Ramos (cell line): ENCODE measurements around the gene PGAM4.
"Not testable (repeated sequence)": the region's sequence is repeated elsewhere in the genome, so short reads cannot be mapped to it uniquely, and the experiment has no call there.

Experiments used
- in situ Hi-C: fragments of 300-500 bp; cut with MboI; formaldehyde crosslinking; loops from one replicate; pipeline ENCODE4 v1.14.3; 2022; ENCODE audit warnings: low sequenced_read_pairs; ENCODE audit not compliant: unreplicated experiment

Gene PGAM4

GRCh38 chrX:77969538-77969937 is at the start of gene PGAM4:
PGAM4 (minus strand) TSS chrX:77969638; CDS start chrX:77969638, 0 bp downstream.
- in situ Hi-C loops, result no loop called here

GRCh38 chrX:78011846-78012245 is 42.4 kb upstream of the PGAM4 start:
- in situ Hi-C loops, result no loop called here

- in situ Hi-C loops, result no loop called here
Measured at GRCh38 chrX:77979870-77980269, 10.4 kb upstream of the PGAM4 start.

GRCh38 chrX:77977518-77977917 is 8.1 kb upstream of the PGAM4 start:
- in situ Hi-C loops, result no loop called here

- in situ Hi-C loops, result no loop called here
Measured at GRCh38 chrX:77977095-77977494, 7.7 kb upstream of the PGAM4 start.

- in situ Hi-C loops, result no loop called here
Measured at GRCh38 chrX:77975755-77976154, 6.3 kb upstream of the PGAM4 start.

GRCh38 chrX:77967631-77968030 is 1.8 kb downstream of the PGAM4 start:
- in situ Hi-C loops, result no loop called here

- in situ Hi-C loops, result no loop called here
Measured at GRCh38 chrX:77966361-77966760, 3.1 kb downstream of the PGAM4 start.

GRCh38 chrX:77962068-77962902 is 7.2 kb downstream of the PGAM4 start:
- in situ Hi-C loops, result no loop called here

- in situ Hi-C loops, result no loop called here
Measured at GRCh38 chrX:77961063-77961462, 8.4 kb downstream of the PGAM4 start.

- in situ Hi-C loops, result no loop called here
Measured at GRCh38 chrX:77960567-77960966, 8.9 kb downstream of the PGAM4 start.

GRCh38 chrX:77953708-77954107 is 15.7 kb downstream of the PGAM4 start:
- in situ Hi-C loops, result no loop called here

- in situ Hi-C loops, result no loop called here
Measured at GRCh38 chrX:77953302-77953701, 16.1 kb downstream of the PGAM4 start.

- in situ Hi-C loops, result no loop called here
Measured at GRCh38 chrX:77952173-77952572, 17.3 kb downstream of the PGAM4 start.

GRCh38 chrX:77949840-77950239 is 19.6 kb downstream of the PGAM4 start:
- in situ Hi-C loops, result no loop called here

GRCh38 chrX:77946571-77946970 is 22.9 kb downstream of the PGAM4 start:
- in situ Hi-C loops, result no loop called here

- in situ Hi-C loops, result no loop called here
Measured at GRCh38 chrX:77945910-77946545, 23.4 kb downstream of the PGAM4 start.

GRCh38 chrX:77945031-77945430 is 24.4 kb downstream of the PGAM4 start:
- in situ Hi-C loops, result not testable (repeated sequence)

- in situ Hi-C loops, result no loop called here
Measured at GRCh38 chrX:77938083-77938680, 31.3 kb downstream of the PGAM4 start.

- in situ Hi-C loops, result no loop called here
Measured at GRCh38 chrX:77937291-77937690, 32.1 kb downstream of the PGAM4 start.

GRCh38 chrX:77936299-77936698 is 33.1 kb downstream of the PGAM4 start:
- in situ Hi-C loops, result no loop called here
